ENCODE measurements around the gene POLG2. TPM values are rescaled to one million over a fixed set of nuclear protein-coding genes. Genes with fewer than 3 reads are reported as not detected.
"Not testable (repeated sequence)": the region's sequence is repeated elsewhere in the genome, so short reads cannot be mapped to it uniquely, and the experiment has no call there.

The POLG2 gene
- total RNA-seq, 2 donors from 2014 or later = 3.2 to 22.1 TPM

DNA sequence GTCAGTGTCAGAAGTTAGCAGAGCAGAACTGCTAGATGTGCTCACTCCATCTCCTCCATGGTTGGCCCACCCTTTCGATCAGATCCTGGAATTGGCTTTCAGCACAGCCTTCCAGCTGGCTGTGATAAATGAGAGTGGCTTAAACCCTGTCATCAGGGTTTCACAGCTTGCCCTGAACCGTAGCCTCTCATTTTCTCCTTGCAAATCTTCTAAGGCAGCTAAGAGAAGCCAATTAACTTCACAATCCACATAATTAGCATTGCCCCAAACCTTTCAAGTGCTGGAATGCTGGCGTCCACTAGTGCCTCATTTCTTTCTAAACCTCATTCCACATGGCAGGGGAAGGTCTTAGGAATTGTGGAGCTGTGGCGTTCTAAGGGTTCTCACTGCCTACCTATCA is 26.2 kb downstream of the POLG2 start:
- H3K4me1 ChIP-seq (ENCODE audit: control insufficient read depth in 1 of 2, low read depth in 2 of 2) = no peaks in the 10 kb centered on the region
- TF ChIP-seq CTCF (IDR thresholded peaks at IDR 0.05) = no peak
- no peaks in the 10 kb centered on the region for H3K9me3 ChIP-seq
- no peak for ATAC-seq (ENCODE audit: insufficient number of reproducible peaks, low FRiP score, low read depth)
- H3K27ac ChIP-seq = no peak overlapping the region
- no peak for DNase-seq (ENCODE audit: low spot score)
- H3K36me3 ChIP-seq = no peaks in the 10 kb centered on the region
- H3K4me3 ChIP-seq = no peak overlapping the region
- no peaks in the 10 kb centered on the region for H3K27me3 ChIP-seq (replicated peaks; ENCODE audit: insufficient read depth)

DNA sequence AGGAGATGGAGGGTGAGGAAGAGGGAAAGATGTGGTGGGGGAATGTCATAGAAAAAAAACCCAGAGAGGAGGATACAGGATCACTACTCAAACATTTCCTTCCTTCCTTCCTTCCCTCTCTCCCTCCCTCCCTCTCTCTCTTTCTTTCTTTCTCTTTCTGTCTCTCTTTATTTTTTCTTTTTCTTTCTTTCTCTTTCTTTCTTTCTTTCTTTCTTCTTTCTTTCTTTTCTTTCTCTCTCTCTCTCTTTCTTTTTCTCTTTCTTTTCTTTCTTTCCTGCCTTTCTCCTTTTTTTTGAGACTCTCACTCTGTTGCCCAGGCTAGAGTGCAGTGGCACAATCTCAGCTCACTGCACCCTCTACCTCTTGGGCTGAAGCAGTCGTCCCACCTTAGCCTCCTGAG is 30.0 kb downstream of the POLG2 start:
- not testable (repeated sequence) for H3K4me3 ChIP-seq; H3K4me1 ChIP-seq (ENCODE audit: control insufficient read depth in 1 of 2, low read depth in 2 of 2); H3K36me3 ChIP-seq; H3K27ac ChIP-seq; DNase-seq (ENCODE audit: low spot score); H3K27me3 ChIP-seq (replicated peaks; ENCODE audit: insufficient read depth); ATAC-seq (ENCODE audit: insufficient number of reproducible peaks, low FRiP score, low read depth); H3K9me3 ChIP-seq

DNA sequence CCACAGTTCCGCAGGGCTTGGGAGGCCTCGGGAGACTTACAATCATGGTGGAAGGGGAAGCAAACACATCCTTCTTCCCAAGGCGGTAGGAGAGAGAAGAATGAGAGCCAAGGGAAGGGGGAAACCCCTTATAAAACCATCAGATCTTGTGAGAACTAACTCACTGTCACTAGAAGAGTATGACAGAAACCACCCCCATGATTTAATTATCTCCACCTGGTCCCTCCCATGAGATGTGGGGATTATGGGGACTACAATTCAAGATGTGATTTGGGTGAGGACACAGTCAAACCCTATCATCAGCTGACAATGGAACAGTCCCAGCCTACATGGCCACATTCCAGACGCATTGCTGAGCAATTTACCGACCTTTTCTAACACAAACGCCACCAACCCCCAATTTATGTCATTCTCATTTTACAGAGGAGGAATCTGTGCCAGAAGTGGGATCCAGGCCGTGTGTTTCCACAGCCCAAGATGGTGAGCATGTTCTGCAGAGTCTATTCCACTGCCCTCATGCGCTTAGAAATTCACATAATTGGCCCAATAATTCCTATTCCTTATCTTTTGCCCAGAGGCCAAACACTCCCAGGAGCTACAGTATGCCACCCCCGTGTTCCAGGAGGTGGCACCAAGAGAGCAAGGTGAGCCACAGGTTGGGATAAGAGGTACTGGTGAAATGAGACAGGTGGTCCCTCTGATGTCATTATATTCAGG is 30.7 kb downstream of the POLG2 start:
- Histone ChIP-seq H3K27ac (no peak overlapping the region), H3K36me3 (no peaks in the 10 kb centered on the region), H3K4me3 (no peak overlapping the region), H3K4me1 (ENCODE audit: control insufficient read depth in 1 of 2, low read depth in 2 of 2) (no peaks in the 10 kb centered on the region), H3K9me3 (no peaks in the 10 kb centered on the region), H3K27me3 (replicated peaks; ENCODE audit: insufficient read depth) (no peaks in the 10 kb centered on the region)
- no peak for ATAC-seq (ENCODE audit: insufficient number of reproducible peaks, low FRiP score, low read depth)
- no peak for DNase-seq (ENCODE audit: low spot score)
- TF ChIP-seq CTCF (IDR thresholded peaks at IDR 0.05) = no peak

DNA sequence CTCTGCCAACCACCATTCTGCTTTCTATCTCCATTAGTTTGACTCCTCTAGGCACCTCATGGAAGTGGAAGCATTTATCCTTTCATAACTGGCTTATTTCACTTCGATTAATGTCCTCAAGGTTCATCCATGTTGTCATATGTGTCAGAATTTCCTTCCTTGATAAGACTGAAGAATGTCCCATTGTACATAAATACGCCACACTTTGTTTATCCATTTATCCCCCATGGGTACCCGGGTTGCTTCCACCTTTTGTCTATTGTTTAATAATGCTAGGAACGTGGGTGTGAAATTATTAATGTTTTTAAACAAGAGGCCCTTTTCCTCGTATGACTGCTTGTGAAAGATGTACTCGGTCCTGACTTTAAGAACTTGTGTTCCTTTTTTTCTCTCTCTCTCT is 35.1 kb downstream of the POLG2 start:
- peaks cover 0 to 3% of the 10 kb centered on the region in 2 donors for H3K4me1 ChIP-seq (ENCODE audit: control insufficient read depth in 1 of 2, low read depth in 2 of 2)
- H3K4me3 ChIP-seq = no peak overlapping the region
- ATAC-seq (ENCODE audit: insufficient number of reproducible peaks, low FRiP score, low read depth) = no peak

GRCh38 chr17:64460955-64461354 is 35.9 kb downstream of the POLG2 start:
- Histone ChIP-seq H3K4me1 (ENCODE audit: control insufficient read depth in 1 of 2, low read depth in 2 of 2) (peaks cover 0 to 4% of the 10 kb centered on the region in 2 donors), H3K36me3 (no peaks in the 10 kb centered on the region), H3K4me3 (no peak overlapping the region), H3K27me3 (replicated peaks; ENCODE audit: insufficient read depth) (no peaks in the 10 kb centered on the region), H3K27ac (no peak overlapping the region), H3K9me3 (no peaks in the 10 kb centered on the region)
- ATAC-seq (ENCODE audit: insufficient number of reproducible peaks, low FRiP score, low read depth) = no peak
- TF ChIP-seq CTCF (IDR thresholded peaks at IDR 0.05) = no peak
- DNase-seq (ENCODE audit: low spot score) = no peak

More for the DNA sequence above, 35.1 kb downstream of the POLG2 start:
- Histone ChIP-seq H3K36me3 (no peaks in the 10 kb centered on the region), H3K9me3 (no peaks in the 10 kb centered on the region), H3K27me3 (replicated peaks; ENCODE audit: insufficient read depth) (no peaks in the 10 kb centered on the region), H3K27ac (no peak overlapping the region)
- no peak for DNase-seq (ENCODE audit: low spot score)
- no peak for TF ChIP-seq CTCF (IDR thresholded peaks at IDR 0.05)

DNA sequence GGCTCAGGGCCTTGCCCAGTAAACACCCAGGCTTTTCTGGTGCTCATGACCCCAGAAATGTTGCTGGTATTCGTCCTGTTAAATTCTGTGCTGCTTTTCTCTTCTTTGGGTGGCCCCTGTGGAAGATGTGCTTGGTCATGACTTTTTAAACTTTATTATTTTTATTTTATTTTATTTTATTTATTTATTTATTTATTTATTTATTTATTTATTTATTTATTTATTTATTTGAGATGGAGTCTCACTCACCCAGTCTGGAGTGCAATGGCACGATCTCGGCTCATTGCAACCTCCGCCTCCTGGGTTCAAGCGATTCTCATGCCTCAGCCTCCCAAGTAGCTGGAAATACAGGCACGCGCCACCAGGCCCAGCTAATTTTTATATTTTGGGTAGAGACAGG is 37.0 kb downstream of the POLG2 start:
- not testable (repeated sequence) for H3K4me1 ChIP-seq (ENCODE audit: control insufficient read depth in 1 of 2, low read depth in 2 of 2); DNase-seq (ENCODE audit: low spot score); H3K36me3 ChIP-seq; H3K9me3 ChIP-seq; H3K27ac ChIP-seq; H3K27me3 ChIP-seq (replicated peaks; ENCODE audit: insufficient read depth); ATAC-seq (ENCODE audit: insufficient number of reproducible peaks, low FRiP score, low read depth); H3K4me3 ChIP-seq
